HG03064 (cell line): ENCODE data around the gene VSIG10L.

Source experiments
- ATAC-seq: cut with Tn5 transposase; IDR thresholded peaks from one replicate; pipeline ENCODE4 v1.9.1; 2021; ENCODE audit warnings: low read depth; ENCODE audit not compliant: unreplicated experiment

The VSIG10L gene

GRCh38 chr19:51339687-51340656 lies 2.0 kb downstream of the VSIG10L start:
- ATAC-seq, result no peak

DNA sequence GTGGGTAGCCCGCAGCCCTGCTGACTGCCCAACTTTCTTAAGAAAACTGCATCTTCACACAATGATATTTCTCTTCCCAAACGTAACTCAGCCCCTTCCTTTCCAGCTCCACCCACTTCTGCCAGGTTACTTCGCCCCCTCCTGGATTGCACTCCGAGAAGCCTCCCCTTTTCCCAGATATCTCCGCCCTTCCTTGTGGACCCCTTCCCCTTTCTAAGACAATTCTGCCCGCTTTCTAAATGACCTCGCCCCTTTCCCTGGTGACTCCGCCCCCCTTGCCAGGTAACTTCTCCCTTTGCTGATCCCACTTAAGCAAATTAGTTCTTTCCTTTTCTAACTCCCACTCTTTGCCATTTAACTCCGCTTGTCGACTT lies 2.6 kb downstream of the VSIG10L start:
- ATAC-seq, result no peak

DNA sequence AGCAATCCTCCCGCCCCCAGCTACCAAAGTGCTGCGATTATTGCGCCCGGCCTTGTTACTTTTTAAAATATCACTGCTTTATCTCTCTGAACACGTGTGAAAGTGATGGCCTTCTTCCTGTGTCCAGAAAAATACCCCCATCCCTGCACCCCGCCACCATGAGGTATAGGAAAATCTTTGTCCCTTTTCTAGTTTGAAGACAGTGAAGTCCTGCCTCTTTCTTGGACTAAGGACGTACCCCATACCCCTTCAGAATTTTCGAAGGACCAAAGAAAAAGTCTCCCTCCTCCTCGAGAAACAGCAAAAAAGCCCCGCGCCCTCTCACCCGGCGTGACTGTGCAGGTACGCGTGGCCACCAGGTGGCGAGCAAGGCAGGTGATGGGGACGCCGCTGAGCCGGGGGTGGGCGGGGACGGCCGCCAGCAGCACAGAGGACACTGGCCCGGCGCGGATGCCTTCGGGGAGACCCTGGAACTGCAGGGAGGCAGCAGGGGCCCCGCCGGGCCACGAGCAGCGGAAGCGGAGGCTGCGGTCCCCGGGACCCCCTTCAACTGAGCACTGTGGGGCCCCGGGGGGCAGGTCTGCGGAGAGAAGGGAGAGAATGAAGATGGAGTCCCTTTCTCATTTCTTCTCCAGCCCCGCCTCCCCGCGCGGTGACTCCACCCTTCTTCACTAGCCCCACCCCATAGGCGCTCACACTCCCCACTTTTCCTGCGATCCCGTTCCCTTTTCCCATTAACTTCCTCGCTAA lies 3.2 kb downstream of the VSIG10L start:
- no peak for ATAC-seq

DNA sequence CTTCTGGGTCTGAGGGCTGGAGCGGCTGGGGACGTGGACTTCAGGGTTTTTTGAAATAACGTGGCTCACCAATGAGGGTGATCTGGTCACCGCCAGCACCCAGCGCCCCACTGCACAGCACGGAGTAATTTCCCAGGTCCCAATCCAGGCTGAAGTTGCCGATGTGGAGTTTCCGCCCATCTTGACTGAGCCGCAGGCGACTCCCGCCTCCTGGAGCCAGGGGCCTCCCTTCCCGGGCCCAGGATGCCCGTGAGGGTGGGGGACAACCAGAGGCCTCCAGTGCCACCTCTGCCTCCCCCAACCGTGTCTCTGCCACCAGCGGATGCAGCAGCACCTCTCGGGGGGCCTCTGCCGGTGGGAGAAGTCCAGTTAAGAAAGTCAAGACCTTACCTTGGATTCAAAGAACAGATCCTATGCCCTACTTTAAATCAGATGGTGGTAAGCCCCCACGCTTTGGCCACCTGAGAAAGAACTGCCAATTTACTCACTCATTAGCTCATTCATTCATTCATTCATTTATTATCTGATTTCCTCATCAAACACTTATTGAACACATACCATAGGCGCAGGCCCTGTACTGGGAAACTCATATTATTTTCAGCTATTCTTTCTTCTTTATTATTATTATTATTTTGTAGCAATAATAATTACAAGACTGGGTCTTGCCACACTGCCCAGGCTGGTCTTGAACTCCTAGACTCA lies 3.9 kb downstream of the VSIG10L start:
- ATAC-seq, result no peak

GRCh38 chr19:51337141-51337860 lies 4.6 kb downstream of the VSIG10L start:
- no peak for ATAC-seq

DNA sequence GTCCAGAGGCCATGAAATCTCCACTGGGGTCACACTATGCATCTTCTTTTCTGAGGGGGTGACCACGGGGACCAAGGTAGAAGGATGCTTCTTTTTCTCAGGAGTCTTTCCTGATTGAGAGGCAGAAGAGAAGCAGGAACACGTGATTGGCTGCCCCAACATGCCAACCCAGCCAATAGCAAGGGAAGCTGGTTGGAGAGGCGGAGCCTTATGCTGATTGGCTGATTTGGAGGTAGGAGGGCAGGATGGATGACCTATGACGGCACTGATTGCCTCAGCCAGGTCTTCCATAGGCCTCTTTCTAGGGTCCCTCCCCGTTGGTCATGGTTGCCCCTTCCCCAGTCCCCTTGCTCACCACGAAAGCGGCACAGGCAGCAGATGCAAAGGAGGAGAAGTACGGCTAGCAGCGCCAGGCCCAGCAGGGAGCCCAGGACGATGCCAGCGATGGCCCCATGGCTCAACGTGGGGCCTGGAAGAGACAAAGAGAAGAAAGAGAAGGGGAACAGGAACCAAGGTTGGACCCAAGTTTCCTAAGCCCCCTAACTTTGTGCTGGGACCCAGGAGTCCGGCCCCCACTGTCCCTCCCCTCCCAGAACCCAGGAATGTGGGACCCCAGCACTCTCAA lies 8.0 kb downstream of the VSIG10L start:
- ATAC-seq, result no peak

DNA sequence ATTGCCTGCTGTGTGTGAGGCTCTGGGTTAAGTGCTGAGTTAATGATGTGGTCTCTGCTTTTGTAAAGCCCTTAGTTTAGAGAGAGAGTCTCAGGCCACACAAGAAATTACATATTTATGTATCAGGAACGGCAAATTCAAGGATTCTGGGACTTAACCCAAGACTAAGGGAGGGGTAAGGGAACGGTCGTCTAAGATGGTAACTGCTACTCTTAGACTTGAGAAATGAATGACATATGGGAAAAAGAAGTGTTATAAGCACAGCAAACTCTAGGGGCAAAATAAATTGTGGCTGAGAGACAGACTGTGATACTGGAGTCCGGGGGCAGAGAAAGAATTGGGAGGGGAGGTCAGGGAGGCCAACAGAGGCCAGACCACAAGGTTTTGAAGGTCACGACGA lies 10.2 kb downstream of the VSIG10L start:
- ATAC-seq, result no peak

DNA sequence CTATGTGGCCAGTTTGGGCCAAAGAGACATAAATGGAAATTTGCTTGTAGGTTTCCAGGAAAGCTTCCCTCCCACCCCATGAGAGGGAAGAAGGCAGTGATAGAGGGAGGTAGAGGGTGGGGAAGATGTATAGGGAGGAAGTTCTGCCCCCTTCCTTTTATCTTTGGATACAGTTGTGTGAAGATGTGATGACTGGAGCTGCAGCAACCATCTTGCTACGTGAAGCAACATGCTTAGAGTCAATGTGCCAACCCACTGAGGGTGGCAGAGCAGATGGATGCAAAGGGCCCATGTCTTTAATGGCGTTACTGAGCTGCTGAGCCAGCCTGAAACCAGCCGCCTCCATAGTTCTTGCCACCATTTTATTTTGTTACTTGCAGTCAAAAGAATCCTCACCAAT lies 10.7 kb downstream of the VSIG10L start:
- ATAC-seq, result no peak

- ATAC-seq, result no peak
These were observed 11.6 kb downstream of the VSIG10L start for GRCh38 chr19:51330366-51330765.

GRCh38 chr19:51329411-51329810 lies 12.5 kb downstream of the VSIG10L start:
- no peak for ATAC-seq

DNA sequence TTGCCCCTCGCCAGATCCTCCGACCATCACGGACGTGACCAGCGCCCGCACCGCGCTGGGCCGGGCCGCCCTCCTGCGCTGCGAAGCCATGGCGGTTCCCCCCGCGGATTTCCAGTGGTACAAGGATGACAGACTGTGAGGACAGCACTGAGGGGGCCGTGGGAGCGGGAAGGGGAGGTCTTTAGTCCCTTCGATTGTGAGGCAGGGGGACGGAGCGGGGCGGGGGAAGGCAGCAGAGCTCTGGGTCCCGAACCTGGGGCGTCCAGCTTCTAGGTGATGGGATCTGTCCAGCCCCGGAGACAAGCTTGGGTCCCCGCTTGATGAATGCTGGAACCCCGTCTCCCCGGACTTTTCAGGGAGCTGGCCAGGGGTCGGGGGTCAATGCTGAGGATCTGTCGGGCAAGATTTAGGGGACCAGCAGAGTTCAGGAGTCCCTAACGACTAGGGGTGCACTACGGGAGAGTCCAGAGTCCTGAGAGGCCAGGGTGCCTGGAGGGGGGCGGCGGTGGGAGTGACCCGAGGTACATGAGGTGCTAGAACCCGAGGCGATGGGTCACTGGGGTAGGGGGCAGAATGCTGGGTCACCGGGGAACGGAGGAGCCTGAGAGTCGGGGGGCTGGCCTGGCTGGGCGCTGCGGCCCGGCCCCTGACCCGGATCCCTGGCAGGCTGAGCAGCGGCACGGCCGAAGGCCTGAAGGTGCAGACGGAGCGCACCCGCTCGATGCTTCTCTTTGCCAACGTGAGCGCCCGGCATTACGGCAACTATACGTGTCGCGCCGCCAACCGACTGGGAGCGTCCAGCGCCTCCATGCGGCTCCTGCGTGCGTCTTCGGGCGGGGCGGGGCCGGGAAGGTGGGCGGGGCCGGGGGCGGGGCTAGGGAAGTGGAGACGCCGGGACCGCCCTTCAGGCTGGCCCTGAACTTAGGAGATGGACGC lies 14.6 kb downstream of the VSIG10L start:
- no peak for ATAC-seq

DNA sequence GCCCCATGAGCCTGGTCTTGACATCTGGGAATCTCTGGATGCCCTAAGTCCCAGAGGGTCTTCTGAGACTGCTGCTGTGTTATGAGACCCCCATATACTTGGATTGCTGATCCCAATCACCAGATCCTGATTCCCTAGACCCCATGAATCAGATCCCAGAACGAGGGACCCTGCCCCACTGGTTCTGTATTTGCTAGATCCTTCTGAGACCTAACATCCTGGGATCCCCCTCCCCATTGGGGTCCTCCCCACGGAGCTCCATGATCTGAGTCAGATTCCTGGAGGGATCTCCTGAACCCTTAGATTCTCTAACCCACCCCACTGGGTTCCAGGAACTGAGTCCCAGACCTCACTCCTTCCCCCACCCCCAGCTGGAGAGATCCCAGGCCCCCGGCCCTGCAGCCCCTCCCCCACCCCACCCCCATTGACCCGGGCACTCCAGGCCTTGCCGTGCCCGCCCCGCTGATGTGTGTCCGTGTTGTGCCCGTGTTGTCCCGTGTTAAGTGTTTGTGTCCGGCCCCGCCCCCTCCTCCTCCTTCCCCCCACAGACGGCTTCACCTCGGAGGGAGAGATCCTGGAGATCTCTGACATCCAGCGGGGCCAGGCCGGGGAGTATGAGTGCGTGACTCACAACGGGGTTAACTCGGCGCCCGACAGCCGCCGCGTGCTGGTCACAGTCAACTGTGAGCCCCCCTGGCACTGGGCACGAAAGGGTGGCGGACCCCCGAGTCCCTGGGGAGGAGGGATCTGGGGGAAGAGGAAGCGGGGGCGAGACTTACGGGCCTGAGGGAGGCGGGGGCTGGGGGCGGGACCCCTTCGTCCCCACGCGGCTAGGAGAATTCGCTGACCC lies 15.5 kb downstream of the VSIG10L start:
- ATAC-seq, result no peak

- ATAC-seq, result no peak
These were observed 16.6 kb downstream of the VSIG10L start for GRCh38 chr19:51325161-51325976.

DNA sequence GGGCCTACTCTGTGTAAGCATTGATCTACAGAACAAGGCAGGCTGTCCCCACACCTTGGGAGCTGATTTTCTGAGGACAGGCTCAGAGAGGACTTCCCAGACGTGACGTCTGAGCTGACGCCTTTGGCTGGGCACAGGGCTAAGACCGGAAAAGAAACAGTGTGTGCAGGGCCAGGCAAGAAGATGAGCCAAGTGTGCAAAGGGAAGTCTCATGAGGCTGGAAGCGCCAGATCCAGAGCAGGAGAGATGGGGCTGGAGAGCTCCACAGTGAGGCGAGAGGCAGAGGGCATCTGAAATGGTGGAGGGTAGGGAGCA lies 17.8 kb downstream of the VSIG10L start:
- no peak for ATAC-seq

GRCh38 chr19:51323481-51324166 lies 18.3 kb downstream of the VSIG10L start:
- ATAC-seq, result no peak

DNA sequence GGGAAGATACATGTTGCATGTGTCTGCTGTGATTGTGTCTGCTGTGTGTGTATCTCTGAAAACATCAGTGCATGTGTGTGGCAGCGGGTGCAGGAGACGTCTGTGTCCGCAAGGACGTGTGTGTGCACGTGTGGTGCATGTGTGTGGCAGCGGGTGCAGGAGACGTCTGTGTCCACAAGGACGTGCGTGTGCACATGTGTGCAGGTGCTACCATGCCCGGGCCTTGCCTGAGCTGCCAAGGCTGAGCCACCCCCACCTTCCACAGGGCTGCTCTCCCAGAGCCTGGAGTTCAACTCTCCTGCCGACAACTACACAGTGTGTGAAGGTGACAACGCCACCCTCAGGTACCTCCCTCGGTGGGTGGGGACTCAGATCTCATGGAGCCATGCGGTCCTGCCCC lies 20.1 kb downstream of the VSIG10L start:
- ATAC-seq, result no peak

DNA sequence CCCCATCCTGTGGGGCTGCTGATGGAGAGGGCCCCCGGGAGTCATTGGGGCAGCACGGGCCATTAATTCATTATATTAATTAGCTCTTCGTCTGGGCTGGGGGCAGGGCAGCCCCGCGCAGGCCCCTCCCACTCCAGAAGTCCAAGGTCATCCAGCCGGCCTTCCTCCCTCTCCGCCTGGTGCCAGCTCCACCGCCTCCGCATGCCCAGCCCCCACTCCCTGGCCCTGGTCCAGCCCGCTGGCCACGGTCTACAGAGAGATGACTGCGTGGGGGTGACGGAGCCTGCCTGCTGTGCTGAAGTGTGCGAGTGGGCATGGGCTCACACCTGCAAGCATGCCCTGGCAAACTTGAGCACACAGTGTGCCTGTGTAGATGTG lies 21.7 kb downstream of the VSIG10L start:
- no peak for ATAC-seq
